Natural killer cell (primary cell): ENCODE data around the gene MRFAP1. TPM values are rescaled to one million over a fixed set of nuclear protein-coding genes. Genes with fewer than 3 reads are reported as not detected.
A peak's percentile ranks its signal among the peaks of the same experiment; 100 is the strongest.

Experiments used
- ATAC-seq, 3 donors: fragments of 150-1000 bp in 2 of 3; fragments of 200-7000 bp in 1 of 3; cut with Tn5 transposase; 1 replicate in 1 of 3; 2 replicates in 2 of 3; pipeline ENCODE4 v1.10.0; 2021; ENCODE audit warnings: mild to moderate bottlenecking in 2 of 3, moderate library complexity in 2 of 3
- DNase-seq, 2 donors: peaks; one replicate each; pipeline versions ENCODE4 v3.0.0 to v3.0.0-alpha.2; 2013 to 2021; ENCODE audit warnings: mixed read lengths in 1 of 2
- H3K27ac ChIP-seq: one replicate; pipeline ENCODE4 v1.5.1; 2013; ENCODE audit warnings: mild to moderate bottlenecking, low read length
- H3K27me3 ChIP-seq: one replicate; pipeline ENCODE4 v1.6.1; 2013; ENCODE audit warnings: low read length; ENCODE audit not compliant: control insufficient read depth, insufficient read depth
- H3K36me3 ChIP-seq: one replicate; pipeline ENCODE4 v1.6.1; 2013; ENCODE audit warnings: low read length; ENCODE audit not compliant: control insufficient read depth, insufficient read depth
- H3K4me1 ChIP-seq: one replicate; pipeline ENCODE4 v1.6.1; 2013; ENCODE audit warnings: low read length; ENCODE audit not compliant: control insufficient read depth, insufficient read depth
- H3K4me3 ChIP-seq: one replicate; pipeline ENCODE4 v1.5.1; 2013; ENCODE audit warnings: low read length
- H3K9me3 ChIP-seq: one replicate; pipeline ENCODE4 v1.6.1; 2013; ENCODE audit warnings: low read length; ENCODE audit not compliant: control insufficient read depth, insufficient read depth
- H3K27ac Mint-ChIP-seq, 2 donors: one replicate each; pipeline ENCODE4 v1.8.0; 2022; ENCODE audit warnings: mild to moderate bottlenecking in 2 of 2, mixed read lengths in 2 of 2, moderate library complexity in 1 of 2
- H3K27me3 Mint-ChIP-seq, 2 donors: one replicate each; pipeline ENCODE4 v1.8.0; 2022; ENCODE audit warnings: low read depth in 2 of 2, mixed read lengths in 2 of 2
- H3K36me3 Mint-ChIP-seq: one replicate; pipeline ENCODE4 v1.8.0; 2022; ENCODE audit warnings: mixed read lengths
- H3K4me1 Mint-ChIP-seq, 2 donors: one replicate each; pipeline ENCODE4 v1.8.0; 2022; ENCODE audit warnings: mixed read lengths in 2 of 2
- H3K4me3 Mint-ChIP-seq: one replicate; pipeline ENCODE4 v1.8.0; 2022; ENCODE audit warnings: mild to moderate bottlenecking, moderate library complexity, mixed read lengths
- H3K9me3 Mint-ChIP-seq, 2 donors: one replicate each; pipeline ENCODE4 v1.8.0; 2022; ENCODE audit warnings: mixed read lengths in 2 of 2
- WGBS: methylation state at CpG from one replicate; pipeline ENCODE4 v1.1.7; 2013; ENCODE audit warnings: missing lambda C conversion rate; ENCODE audit not compliant: insufficient coverage; 5-methylcytosine and 5-hydroxymethylcytosine counted together
- intact Hi-C: fragments of 100-400 bp; cut with micrococcal nuclease; formaldehyde crosslinking; loops from one replicate; pipeline ENCODE4 v1.14.2; 2022
- total RNA-seq, 4 donors: library from RNA; stranded (reverse); fragments of 120-200 nt in 1 of 4; gene quantifications; one replicate each; pipeline versions ENCODE4 v1.2.3 to v1.2.4, GENCODE V29; 2013 to 2022
- TF ChIP-seq, protein P1 (sequence below): fragments of 200-600 bp; IDR thresholded peaks from one replicate; pipeline ENCODE4 v1.8.0; 2022; ENCODE audit warnings: antibody characterized with exemption

MRFAP1 gene
- 100 to 1,000 TPM; 105 to 146 (median 146) TPM for total RNA-seq
- 42.9 TPM for total RNA-seq (2013)

DNA sequence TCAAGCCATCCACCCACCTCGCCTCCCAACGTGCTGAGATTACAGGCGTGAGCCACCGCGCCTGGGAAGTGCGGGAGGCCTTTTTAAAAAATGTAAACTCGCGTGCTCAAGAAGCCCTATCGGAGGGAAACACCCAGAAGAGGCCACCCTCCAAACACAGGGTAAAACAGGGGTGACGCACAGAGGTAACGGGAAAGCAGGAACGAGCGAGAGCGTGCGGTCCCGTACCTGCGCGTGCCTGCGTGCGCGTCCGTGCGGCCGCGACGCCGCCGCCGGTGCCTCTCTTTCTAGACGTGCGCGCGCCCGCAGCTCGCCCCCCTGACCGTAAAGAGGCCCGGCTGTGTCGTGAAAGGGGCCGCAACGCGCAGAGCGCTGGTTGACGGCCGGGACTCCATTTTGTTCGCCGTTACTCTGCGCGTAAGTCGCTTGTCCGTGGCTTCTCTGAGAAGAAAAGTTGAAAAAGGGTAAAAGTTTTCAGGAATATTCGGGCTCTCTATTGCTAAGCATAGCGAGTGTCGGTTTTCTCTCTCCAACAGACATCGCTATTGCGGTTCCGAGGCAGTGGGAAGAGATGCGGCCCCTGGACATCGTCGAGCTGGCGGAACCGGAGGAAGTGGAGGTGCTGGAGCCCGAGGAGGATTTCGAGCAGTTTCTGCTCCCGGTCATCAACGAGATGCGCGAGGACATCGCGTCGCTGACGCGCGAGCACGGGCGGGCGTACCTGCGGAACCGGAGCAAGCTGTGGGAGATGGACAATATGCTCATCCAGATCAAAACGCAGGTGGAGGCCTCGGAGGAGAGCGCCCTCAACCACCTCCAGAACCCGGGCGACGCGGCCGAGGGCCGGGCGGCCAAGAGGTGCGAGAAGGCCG, at the start of gene MRFAP1:
Gene MRFAP1, plus strand, starts transcription at position 394 of the 872 bp plus-strand sequence. Its CDS starts 178 bp downstream, at position 572.
- H3K27ac ChIP-seq = peak within 1 kb of the TSS; percentile 95
- intact Hi-C loops = loop anchor here (1.0 to 2.0 kb wide), 4 partner anchors 33 to 76 kb away; partner anchors contain the start of genes BLOC1S4 and MRFAP1L1
- no peaks in the 10 kb centered on the region for H3K27me3 Mint-ChIP-seq
- ATAC-seq = peak; percentile 80 to 96 (median 86)
- H3K27me3 ChIP-seq = no peaks in the 10 kb centered on the region
- H3K4me3 ChIP-seq = peak within 1 kb of the TSS; percentile 92
- H3K9me3 ChIP-seq = no peaks in the 10 kb centered on the region
- H3K36me3 Mint-ChIP-seq = peaks cover 28% of the 10 kb centered on the region
- DNase-seq = peak; percentile 92 to 98
- H3K4me1 Mint-ChIP-seq = peaks cover 37 to 41% of the 10 kb centered on the region in 2 donors
- H3K4me3 Mint-ChIP-seq = peak within 1 kb of the TSS; percentile 100
- H3K4me1 ChIP-seq = peaks cover 27% of the 10 kb centered on the region
- no peaks in the 10 kb centered on the region for H3K9me3 Mint-ChIP-seq
- TF ChIP-seq, protein P1, sequence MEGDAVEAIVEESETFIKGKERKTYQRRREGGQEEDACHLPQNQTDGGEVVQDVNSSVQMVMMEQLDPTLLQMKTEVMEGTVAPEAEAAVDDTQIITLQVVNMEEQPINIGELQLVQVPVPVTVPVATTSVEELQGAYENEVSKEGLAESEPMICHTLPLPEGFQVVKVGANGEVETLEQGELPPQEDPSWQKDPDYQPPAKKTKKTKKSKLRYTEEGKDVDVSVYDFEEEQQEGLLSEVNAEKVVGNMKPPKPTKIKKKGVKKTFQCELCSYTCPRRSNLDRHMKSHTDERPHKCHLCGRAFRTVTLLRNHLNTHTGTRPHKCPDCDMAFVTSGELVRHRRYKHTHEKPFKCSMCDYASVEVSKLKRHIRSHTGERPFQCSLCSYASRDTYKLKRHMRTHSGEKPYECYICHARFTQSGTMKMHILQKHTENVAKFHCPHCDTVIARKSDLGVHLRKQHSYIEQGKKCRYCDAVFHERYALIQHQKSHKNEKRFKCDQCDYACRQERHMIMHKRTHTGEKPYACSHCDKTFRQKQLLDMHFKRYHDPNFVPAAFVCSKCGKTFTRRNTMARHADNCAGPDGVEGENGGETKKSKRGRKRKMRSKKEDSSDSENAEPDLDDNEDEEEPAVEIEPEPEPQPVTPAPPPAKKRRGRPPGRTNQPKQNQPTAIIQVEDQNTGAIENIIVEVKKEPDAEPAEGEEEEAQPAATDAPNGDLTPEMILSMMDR = no peak
- H3K27ac Mint-ChIP-seq = peak within 1 kb of the TSS; percentile 100
- WGBS = under 1% methylated on average over 90 of the region's 90 CpGs
- H3K36me3 ChIP-seq = peaks cover 20% of the 10 kb centered on the region

DNA sequence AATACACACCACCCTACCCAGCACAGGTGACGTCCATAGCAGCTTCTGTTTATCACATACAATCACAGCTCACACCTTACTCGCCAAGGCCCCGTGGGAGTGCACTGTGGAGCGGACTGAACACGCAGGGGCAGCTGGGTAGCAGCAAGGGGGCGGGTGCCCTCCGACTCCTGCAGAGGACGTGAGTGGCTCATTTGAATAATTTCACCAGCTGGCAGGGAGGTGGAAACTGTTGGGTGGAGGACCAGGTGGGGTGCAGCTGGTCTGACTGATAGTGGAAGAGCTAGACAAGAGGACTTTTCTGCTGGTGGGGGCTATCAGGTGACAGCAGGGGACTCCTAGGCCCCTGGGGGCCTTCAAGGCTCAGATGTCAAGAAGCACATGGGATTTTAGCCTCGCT, 49.2 kb upstream of the MRFAP1 start:
- Histone ChIP-seq H3K9me3 (no peaks in the 10 kb centered on the region), H3K4me3 (no peak overlapping the region), H3K4me1 (no peaks in the 10 kb centered on the region), H3K27ac (no peak overlapping the region), H3K36me3 (peaks cover 50% of the 10 kb centered on the region), H3K27me3 (no peaks in the 10 kb centered on the region)
- TF ChIP-seq, protein P1 = no peak
- no peak overlapping the region for H3K4me3 Mint-ChIP-seq
- no peak for ATAC-seq
- 65% methylated on average over 9 of the region's 9 CpGs for WGBS
- intact Hi-C loops = no loop called here
- peak overlapping the region in 1 of 2 donors; percentile 38 for H3K27ac Mint-ChIP-seq
- no peaks in the 10 kb centered on the region for H3K4me1 Mint-ChIP-seq
- no peak for DNase-seq
- no peaks in the 10 kb centered on the region for H3K9me3 Mint-ChIP-seq
- no peaks in the 10 kb centered on the region for H3K27me3 Mint-ChIP-seq
- no peaks in the 10 kb centered on the region for H3K36me3 Mint-ChIP-seq

DNA sequence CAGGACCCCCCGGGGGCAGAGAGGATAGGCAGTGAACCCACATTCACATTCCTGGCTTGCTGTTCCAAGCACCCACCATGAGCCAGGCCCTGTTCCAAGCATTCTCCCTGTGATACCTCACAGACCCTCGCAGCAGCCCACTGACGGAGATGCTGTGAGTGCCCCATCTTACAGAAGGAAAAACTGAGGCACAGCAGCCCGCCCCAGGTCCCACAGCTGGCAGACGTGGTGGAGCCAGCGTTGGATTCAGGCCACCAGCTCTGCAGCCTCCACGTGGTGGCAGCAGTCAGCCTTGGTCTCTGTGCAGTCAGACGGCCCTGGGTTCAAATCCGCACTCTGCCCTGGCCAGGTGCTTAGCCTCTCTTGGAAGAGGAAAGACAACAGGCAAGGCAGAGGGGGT, 48.7 kb upstream of the MRFAP1 start:
- peak overlapping the region in 1 of 2 donors; percentile 38 for H3K27ac Mint-ChIP-seq
- no peaks in the 10 kb centered on the region for H3K9me3 ChIP-seq
- no peak overlapping the region for H3K4me3 Mint-ChIP-seq
- H3K4me3 ChIP-seq = no peak overlapping the region
- ATAC-seq (no peak), DNase-seq (no peak)
- no peaks in the 10 kb centered on the region for H3K27me3 ChIP-seq
- WGBS = 93% methylated on average over 9 of the region's 9 CpGs
- H3K36me3 ChIP-seq = peaks cover 49% of the 10 kb centered on the region
- no peaks in the 10 kb centered on the region for H3K9me3 Mint-ChIP-seq
- H3K4me1 Mint-ChIP-seq = no peaks in the 10 kb centered on the region
- intact Hi-C loops = no loop called here
- TF ChIP-seq, protein P1 = no peak
- no peak overlapping the region for H3K27ac ChIP-seq
- no peaks in the 10 kb centered on the region for H3K27me3 Mint-ChIP-seq
- H3K36me3 Mint-ChIP-seq = no peaks in the 10 kb centered on the region
- no peaks in the 10 kb centered on the region for H3K4me1 ChIP-seq
